Stimulated activated CD4-positive, alpha-beta T cell treated with anti-CD3 and anti-CD28 coated beads, Interleukin-15, amount 100 ng/mL, for 24 hours (primary cell): ENCODE results near the gene CREBZF.
"Not testable (repeated sequence)": the region's sequence is repeated elsewhere in the genome, so short reads cannot be mapped to it uniquely, and the experiment has no call there.

Experiments used
- DNase-seq: peaks from one replicate; pipeline ENCODE4 v3.0.0-alpha.2; 2020

CREBZF gene

GRCh38 chr11:85664615-85665481 lies at the start of gene CREBZF:
CREBZF (minus strand) TSS chr11:85665129; CDS start chr11:85664875, 254 bp downstream.
- DNase-seq, result peak; percentile 97

- DNase-seq, result no peak
Measured at GRCh38 chr11:85712953-85713352, 48.0 kb upstream of the CREBZF start.

- no peak for DNase-seq
Measured at GRCh38 chr11:85710917-85711316, 46.0 kb upstream of the CREBZF start.

- DNase-seq, result no peak
Measured at GRCh38 chr11:85709941-85710702, 45.2 kb upstream of the CREBZF start.

GRCh38 chr11:85705800-85706199 lies 40.9 kb upstream of the CREBZF start:
- no peak for DNase-seq

- no peak for DNase-seq
Measured at GRCh38 chr11:85704967-85705366, 40.0 kb upstream of the CREBZF start.

- DNase-seq, result no peak
Measured at GRCh38 chr11:85699957-85700741, 35.2 kb upstream of the CREBZF start.

- no peak for DNase-seq
Measured at GRCh38 chr11:85698195-85698594, 33.3 kb upstream of the CREBZF start.

GRCh38 chr11:85697747-85698146 lies 32.8 kb upstream of the CREBZF start:
- DNase-seq, result no peak

- no peak for DNase-seq
Measured at GRCh38 chr11:85695546-85695945, 30.6 kb upstream of the CREBZF start.

GRCh38 chr11:85694385-85694980 lies 29.6 kb upstream of the CREBZF start:
- no peak for DNase-seq

- DNase-seq, result no peak
Measured at GRCh38 chr11:85685820-85686459, 21.0 kb upstream of the CREBZF start, which contains the start of gene CCDC89. CCDC89 (minus strand) TSS chr11:85686195; CDS start chr11:85686130, 65 bp downstream.

GRCh38 chr11:85685125-85685819 lies 20.3 kb upstream of the CREBZF start:
- DNase-seq, result no peak

- DNase-seq, result peak; percentile 81
Measured at GRCh38 chr11:85682330-85683305, 17.7 kb upstream of the CREBZF start.

GRCh38 chr11:85680897-85681296 lies 16.0 kb upstream of the CREBZF start:
- no peak for DNase-seq

- no peak for DNase-seq
Measured at GRCh38 chr11:85679576-85679975, 14.6 kb upstream of the CREBZF start.

- DNase-seq, result no peak
Measured at GRCh38 chr11:85673393-85673792, 8.5 kb upstream of the CREBZF start.

GRCh38 chr11:85672105-85672902 lies 7.4 kb upstream of the CREBZF start:
- DNase-seq, result no peak

- not testable (repeated sequence) for DNase-seq
Measured at GRCh38 chr11:85670949-85671663, 6.2 kb upstream of the CREBZF start.
